Fibroblast of skin of back (primary cell): Measurements from ENCODE around the gene ITGB1.
A peak's percentile ranks its signal among the peaks of the same experiment; 100 is the strongest.
"Not testable (repeated sequence)": the region's sequence is repeated elsewhere in the genome, so short reads cannot be mapped to it uniquely, and the experiment has no call there.

Source experiments
- DNase-seq: peaks from one replicate; pipeline ENCODE4 v3.0.0-alpha.2; 2013

ITGB1 gene

GRCh38 chr10:32937911-32938424 is 20.1 kb downstream of the ITGB1 start:
- peak; percentile 62 for DNase-seq

GRCh38 chr10:32932225-32932729 is 25.8 kb downstream of the ITGB1 start:
- no peak for DNase-seq

- DNase-seq: no peak
These were observed 26.4 kb downstream of the ITGB1 start for GRCh38 chr10:32931593-32931992.

GRCh38 chr10:32930036-32930435 is 28.0 kb downstream of the ITGB1 start:
- no peak for DNase-seq

- DNase-seq: no peak
These were observed 28.4 kb downstream of the ITGB1 start for GRCh38 chr10:32929634-32930033.

GRCh38 chr10:32927750-32928149 is 30.3 kb downstream of the ITGB1 start:
- DNase-seq: no peak

GRCh38 chr10:32923849-32924248 is 34.2 kb downstream of the ITGB1 start:
- DNase-seq: no peak

- DNase-seq: no peak
These were observed 34.9 kb downstream of the ITGB1 start for GRCh38 chr10:32923134-32923533.

- DNase-seq: no peak
These were observed 35.9 kb downstream of the ITGB1 start for GRCh38 chr10:32922170-32922569.

GRCh38 chr10:32917817-32918216 is 40.2 kb downstream of the ITGB1 start:
- DNase-seq: not testable (repeated sequence)

GRCh38 chr10:32911285-32912016 is 46.6 kb downstream of the ITGB1 start:
- no peak for DNase-seq

- not testable (repeated sequence) for DNase-seq
These were observed 48.1 kb downstream of the ITGB1 start for GRCh38 chr10:32909970-32910369.

- no peak for DNase-seq
These were observed 48.6 kb downstream of the ITGB1 start for GRCh38 chr10:32909456-32909855.

GRCh38 chr10:32906595-32906994 is 51.4 kb downstream of the ITGB1 start:
- DNase-seq: no peak

- DNase-seq: no peak
These were observed 52.6 kb downstream of the ITGB1 start for GRCh38 chr10:32905466-32905865.

GRCh38 chr10:32901815-32902214 is 56.2 kb downstream of the ITGB1 start:
- no peak for DNase-seq

GRCh38 chr10:32895200-32895968 is 62.6 kb downstream of the ITGB1 start:
- DNase-seq: not testable (repeated sequence)

GRCh38 chr10:32893916-32894664 is 63.9 kb downstream of the ITGB1 start:
- no peak for DNase-seq

GRCh38 chr10:32893434-32893833 is 64.6 kb downstream of the ITGB1 start:
- no peak for DNase-seq

GRCh38 chr10:32891261-32891660 is 66.8 kb downstream of the ITGB1 start:
- no peak for DNase-seq

- no peak for DNase-seq
These were observed 67.6 kb downstream of the ITGB1 start for GRCh38 chr10:32890444-32890843.

- no peak for DNase-seq
These were observed 68.3 kb downstream of the ITGB1 start for GRCh38 chr10:32889631-32890212.
